Measurements from ENCODE around the gene AIFM3. TPM values are rescaled to one million over a fixed set of nuclear protein-coding genes. Genes with fewer than 3 reads are reported as not detected.

Gene AIFM3
- total RNA-seq, 1 donor from 2014 or later, result 0.99 TPM

GRCh38 chr22:20991252-20992055, 24.4 kb downstream of the AIFM3 start:
- Mint-ChIP-seq H3K4me3 (ENCODE audit: unreplicated experiment) (no peak overlapping the region), H3K9me3 (ENCODE audit: unreplicated experiment) (no peaks in the 10 kb centered on the region), H3K4me1 (ENCODE audit: unreplicated experiment) (no peaks in the 10 kb centered on the region), H3K27me3 (ENCODE audit: unreplicated experiment) (no peaks in the 10 kb centered on the region), H3K27ac (ENCODE audit: unreplicated experiment) (no peak overlapping the region), H3K36me3 (ENCODE audit: unreplicated experiment) (peaks cover 26% of the 10 kb centered on the region)
- DNase-seq (ENCODE audit: extremely low spot score, unreplicated experiment), result no peak
- TF ChIP-seq CTCF (IDR thresholded peaks at IDR 0.05), result no peak

- no peaks in the 10 kb centered on the region for H3K27me3 Mint-ChIP-seq (ENCODE audit: unreplicated experiment)
- TF ChIP-seq CTCF (IDR thresholded peaks at IDR 0.05), result no peak
Observed at GRCh38 chr22:20992056-20992442, 25.0 kb downstream of the AIFM3 start.

GRCh38 chr22:20992456-20993303, 25.6 kb downstream of the AIFM3 start:
- Mint-ChIP-seq H3K27me3 (ENCODE audit: unreplicated experiment) (no peaks in the 10 kb centered on the region), H3K36me3 (ENCODE audit: unreplicated experiment) (peaks cover 18% of the 10 kb centered on the region), H3K27ac (ENCODE audit: unreplicated experiment) (no peak overlapping the region), H3K9me3 (ENCODE audit: unreplicated experiment) (no peaks in the 10 kb centered on the region), H3K4me3 (ENCODE audit: unreplicated experiment) (no peak overlapping the region), H3K4me1 (ENCODE audit: unreplicated experiment) (no peaks in the 10 kb centered on the region)
- no peak for DNase-seq (ENCODE audit: extremely low spot score, unreplicated experiment)
- TF ChIP-seq CTCF (IDR thresholded peaks at IDR 0.05), result no peak

More at GRCh38 chr22:20992056-20992442, 25.0 kb downstream of the AIFM3 start:
- no peak overlapping the region for H3K4me3 Mint-ChIP-seq (ENCODE audit: unreplicated experiment)
- H3K4me1 Mint-ChIP-seq (ENCODE audit: unreplicated experiment), result no peaks in the 10 kb centered on the region
- no peak overlapping the region for H3K27ac Mint-ChIP-seq (ENCODE audit: unreplicated experiment)
- H3K9me3 Mint-ChIP-seq (ENCODE audit: unreplicated experiment), result no peaks in the 10 kb centered on the region
- peaks cover 21% of the 10 kb centered on the region for H3K36me3 Mint-ChIP-seq (ENCODE audit: unreplicated experiment)
- no peak for DNase-seq (ENCODE audit: extremely low spot score, unreplicated experiment)

- Mint-ChIP-seq H3K9me3 (ENCODE audit: unreplicated experiment) (no peaks in the 10 kb centered on the region), H3K4me3 (ENCODE audit: unreplicated experiment) (no peak overlapping the region), H3K36me3 (ENCODE audit: unreplicated experiment) (peaks cover 13% of the 10 kb centered on the region), H3K27me3 (ENCODE audit: unreplicated experiment) (no peaks in the 10 kb centered on the region), H3K4me1 (ENCODE audit: unreplicated experiment) (no peaks in the 10 kb centered on the region), H3K27ac (ENCODE audit: unreplicated experiment) (no peak overlapping the region)
- DNase-seq (ENCODE audit: extremely low spot score, unreplicated experiment), result no peak
- TF ChIP-seq CTCF (IDR thresholded peaks at IDR 0.05), result no peak
Observed at GRCh38 chr22:20993304-20994127, 26.5 kb downstream of the AIFM3 start.

Data from osteocyte (in vitro differentiated cells).